Smooth muscle cell (in vitro differentiated cells): ENCODE data around the gene ADAMTS12. TPM values are rescaled to one million over a fixed set of nuclear protein-coding genes. Genes with fewer than 3 reads are reported as not detected.

Experiments
- DNase-seq: peaks from one replicate; lab custom pipeline; 2025; ENCODE audit not compliant: unreplicated experiment; lab: John Stamatoyannopoulos, UW
- H2AFZ ChIP-seq: fragments of 200-600 bp; sonication (generic); 2 replicates; pipeline ENCODE4 v1.6.0; 2016; ENCODE audit warnings: antibody characterized with exemption, low read depth, mild to moderate bottlenecking
- H3F3A ChIP-seq: fragments of 200-600 bp; sonication (generic); 2 replicates; pipeline ENCODE4 v1.6.0; 2017; ENCODE audit warnings: antibody characterized with exemption, low read depth
- H3K27ac ChIP-seq: fragments of 200-600 bp; sonication (generic); 2 replicates; pipeline ENCODE4 v1.5.1; 2016; ENCODE audit warnings: low read depth, mild to moderate bottlenecking
- H3K27me3 ChIP-seq: fragments of 200-600 bp; sonication (generic); 2 replicates; pipeline ENCODE4 v1.6.1; 2016; ENCODE audit warnings: low read depth, mild to moderate bottlenecking
- H3K36me3 ChIP-seq: fragments of 200-600 bp; sonication (generic); 2 replicates; pipeline ENCODE4 v1.5.1; 2016; ENCODE audit warnings: low read depth
- H3K4me1 ChIP-seq: fragments of 200-600 bp; sonication (generic); 2 replicates; pipeline ENCODE4 v1.5.1; 2016; ENCODE audit warnings: low read depth
- H3K4me2 ChIP-seq: fragments of 200-600 bp; sonication (generic); 2 replicates; pipeline ENCODE4 v1.6.0; 2016; ENCODE audit warnings: mild to moderate bottlenecking
- H3K4me3 ChIP-seq: fragments of 200-600 bp; sonication (generic); 2 replicates; pipeline ENCODE4 v1.5.1; 2016; ENCODE audit warnings: mild to moderate bottlenecking
- H3K79me2 ChIP-seq: fragments of 200-600 bp; sonication (generic); 2 replicates; pipeline ENCODE4 v1.6.0; 2016; ENCODE audit warnings: low read depth, mild to moderate bottlenecking
- H3K9ac ChIP-seq: fragments of 200-600 bp; sonication (generic); 2 replicates; pipeline ENCODE4 v1.6.0; 2016; ENCODE audit warnings: low read depth
- H3K9me3 ChIP-seq: fragments of 200-600 bp; sonication (generic); replicated peaks from 2 replicates; pipeline ENCODE4 v1.5.1; 2016; ENCODE audit warnings: low read depth
- H4K20me1 ChIP-seq: fragments of 200-600 bp; sonication (generic); 2 replicates; pipeline ENCODE4 v1.6.0; 2016; ENCODE audit warnings: low read depth
- CTCF ChIP-seq: fragments of 200-600 bp; sonication (generic); IDR thresholded peaks from 2 replicates; pipeline ENCODE4 v1.5.1; 2017; ENCODE audit warnings: borderline replicate concordance, mild to moderate bottlenecking, antibody characterized with exemption; ENCODE audit not compliant: insufficient read depth, poor library complexity, severe bottlenecking
- WGBS: methylation state at CpG from one replicate; pipeline ENCODE4 v1.1.7; 2016; ENCODE audit warnings: low lambda C conversion rate; 5-methylcytosine and 5-hydroxymethylcytosine counted together
- polyA plus RNA-seq: library from polyadenylated mRNA; unstranded; fragments of >200 nt; fragmentation: Nextera tagmentation; extraction: Ambion mirVana; gene quantifications from 2 replicates; pipeline ENCODE4 v1.2.1, GENCODE V29; 2016
- total RNA-seq: library from RNA; depleted of rRNA; stranded (reverse); fragments of >200 nt; gene quantifications from 2 replicates; pipeline ENCODE4 v1.2.3, GENCODE V29; 2014

Gene ADAMTS12
- total and polyA plus RNA-seq, 2 experiments from 2014 or later, result 34.3 to 84.9 TPM

GRCh38 chr5:33788922-33789566 is 102.7 kb downstream of the ADAMTS12 start:
- Histone ChIP-seq H3K36me3 (no peaks in the 10 kb centered on the region), H4K20me1 (no peaks in the 10 kb centered on the region), H2AFZ (no peak overlapping the region), H3F3A (peaks cover 15% of the 10 kb centered on the region), H3K4me3 (no peak overlapping the region), H3K27me3 (no peaks in the 10 kb centered on the region), H3K4me2 (peak overlapping the region; percentile 34), H3K4me1 (peaks cover 6% of the 10 kb centered on the region), H3K9ac (peak overlapping the region; percentile 74), H3K27ac (peak overlapping the region; percentile 96), H3K79me2 (peaks cover 45% of the 10 kb centered on the region), H3K9me3 (no peaks in the 10 kb centered on the region)
- TF ChIP-seq CTCF, result no peak
- no peak for DNase-seq
- WGBS, result 45% methylated on average over 4 of the region's 4 CpGs

GRCh38 chr5:33785571-33785970 is 106.2 kb downstream of the ADAMTS12 start:
- Histone ChIP-seq H2AFZ (no peak overlapping the region), H3K9me3 (no peaks in the 10 kb centered on the region), H3K4me2 (no peak overlapping the region), H3K27ac (no peak overlapping the region), H3F3A (peaks cover 19% of the 10 kb centered on the region), H4K20me1 (no peaks in the 10 kb centered on the region), H3K9ac (no peak overlapping the region), H3K79me2 (peaks cover 60% of the 10 kb centered on the region), H3K27me3 (no peaks in the 10 kb centered on the region), H3K36me3 (no peaks in the 10 kb centered on the region), H3K4me1 (peaks cover 8% of the 10 kb centered on the region), H3K4me3 (no peak overlapping the region)
- WGBS, result 100% methylated on average over 1 of the region's 1 CpG
- TF ChIP-seq CTCF, result no peak
- no peak for DNase-seq

- H3K9me3 ChIP-seq, result no peaks in the 10 kb centered on the region
- no peak overlapping the region for H3K9ac ChIP-seq
- H3K4me1 ChIP-seq, result peaks cover 8% of the 10 kb centered on the region
- H3K36me3 ChIP-seq, result no peaks in the 10 kb centered on the region
- H3K4me3 ChIP-seq, result no peak overlapping the region
- H4K20me1 ChIP-seq, result no peaks in the 10 kb centered on the region
- no peak for TF ChIP-seq CTCF
- H3K27ac ChIP-seq, result peak overlapping the region; percentile 58
- peaks cover 5% of the 10 kb centered on the region for H3F3A ChIP-seq
- peaks cover 79% of the 10 kb centered on the region for H3K79me2 ChIP-seq
- H3K4me2 ChIP-seq, result peak overlapping the region; percentile 53
- DNase-seq, result no peak
- no peaks in the 10 kb centered on the region for H3K27me3 ChIP-seq
- H2AFZ ChIP-seq, result no peak overlapping the region
These were observed 110.5 kb downstream of the ADAMTS12 start for GRCh38 chr5:33781286-33781685.

GRCh38 chr5:33776151-33776660 is 115.6 kb downstream of the ADAMTS12 start:
- no peak overlapping the region for H2AFZ ChIP-seq
- H3K9me3 ChIP-seq, result no peaks in the 10 kb centered on the region
- 97% methylated on average over 2 of the region's 2 CpGs for WGBS
- peaks cover 10% of the 10 kb centered on the region for H3F3A ChIP-seq
- no peak for TF ChIP-seq CTCF
- H3K4me3 ChIP-seq, result no peak overlapping the region
- no peaks in the 10 kb centered on the region for H3K36me3 ChIP-seq
- H3K27me3 ChIP-seq, result no peaks in the 10 kb centered on the region
- H3K27ac ChIP-seq, result no peak overlapping the region
- peaks cover 15% of the 10 kb centered on the region for H4K20me1 ChIP-seq
- H3K79me2 ChIP-seq, result peaks cover 50% of the 10 kb centered on the region
- H3K4me2 ChIP-seq, result no peak overlapping the region
- peaks cover 17% of the 10 kb centered on the region for H3K4me1 ChIP-seq
- H3K9ac ChIP-seq, result no peak overlapping the region
- DNase-seq, result no peak
